Kidney epithelial cell (primary cell): ENCODE data around the gene NLK. TPM values are rescaled to one million over a fixed set of nuclear protein-coding genes. Genes with fewer than 3 reads are reported as not detected.

Experiments
- DNase-seq: peaks from one replicate; pipeline ENCODE4 v3.0.0-alpha.2; 2010; ENCODE audit warnings: low read depth
- H3K27me3 ChIP-seq: 2 replicates; pipeline ENCODE4 v1.6.0; 2011; ENCODE audit warnings: low read length; ENCODE audit not compliant: control insufficient read depth, insufficient read depth
- H3K36me3 ChIP-seq: 2 replicates; pipeline ENCODE4 v1.5.1; 2011; ENCODE audit warnings: low read length; ENCODE audit not compliant: control insufficient read depth, insufficient read depth
- H3K4me3 ChIP-seq: 2 replicates; pipeline ENCODE4 v1.5.1; 2011; ENCODE audit warnings: low read depth, mild to moderate bottlenecking, control low read depth, low read length
- CTCF ChIP-seq: IDR thresholded peaks from 2 replicates; pipeline ENCODE4 v1.5.1; 2011; ENCODE audit warnings: mild to moderate bottlenecking, moderate library complexity, low read length, control low read depth, inconsistent platforms; ENCODE audit not compliant: insufficient read depth, poor library complexity, severe bottlenecking
- total RNA-seq: library from RNA; depleted of rRNA; stranded (reverse); fragments of >200 nt; gene quantifications from 2 replicates; pipeline ENCODE4 v1.2.3, GENCODE V29; 2015

The NLK gene
- total RNA-seq, 1 donor from 2014 or later, result 12.9 TPM

GRCh38 chr17:28045304-28045703 is 2.8 kb downstream of the NLK start:
- Histone ChIP-seq H3K4me3 (no peak overlapping the region), H3K27me3 (no peaks in the 10 kb centered on the region), H3K36me3 (no peaks in the 10 kb centered on the region)
- no peak for DNase-seq
- TF ChIP-seq CTCF, result no peak

GRCh38 chr17:28046034-28046825 is 3.8 kb downstream of the NLK start:
- no peaks in the 10 kb centered on the region for H3K27me3 ChIP-seq
- H3K4me3 ChIP-seq, result no peak overlapping the region
- TF ChIP-seq CTCF, result no peak
- no peak for DNase-seq
- H3K36me3 ChIP-seq, result no peaks in the 10 kb centered on the region

- TF ChIP-seq CTCF, result no peak
- DNase-seq, result no peak
- Histone ChIP-seq H3K27me3 (no peaks in the 10 kb centered on the region), H3K36me3 (no peaks in the 10 kb centered on the region), H3K4me3 (no peak overlapping the region)
Measured at GRCh38 chr17:28047806-28048205, 5.3 kb downstream of the NLK start.

- Histone ChIP-seq H3K4me3 (no peak overlapping the region), H3K27me3 (no peaks in the 10 kb centered on the region), H3K36me3 (no peaks in the 10 kb centered on the region)
- TF ChIP-seq CTCF, result no peak
- DNase-seq, result no peak
Measured at GRCh38 chr17:28049071-28049470, 6.6 kb downstream of the NLK start.

- no peak overlapping the region for H3K4me3 ChIP-seq
- DNase-seq, result no peak
- no peaks in the 10 kb centered on the region for H3K36me3 ChIP-seq
- H3K27me3 ChIP-seq, result no peaks in the 10 kb centered on the region
- no peak for TF ChIP-seq CTCF
Measured at GRCh38 chr17:28053044-28053670, 10.7 kb downstream of the NLK start.
